Aorta (tissue), 5 donors: ENCODE data around the gene CLEC10A. TPM values are rescaled to one million over a fixed set of nuclear protein-coding genes. Genes with fewer than 3 reads are reported as not detected.
"Not testable (repeated sequence)": the region's sequence is repeated elsewhere in the genome, so short reads cannot be mapped to it uniquely, and the experiment has no call there.

Experiments
- ATAC-seq: fragments of 200-7000 bp; cut with Tn5 transposase; one replicate; pipeline ENCODE4 v1.9.1; 2022; ENCODE audit warnings: moderate library complexity; ENCODE audit not compliant: low FRiP score
- DNase-seq, 2 donors: peaks; one replicate each; pipeline ENCODE4 v3.0.0-alpha.2; 2020
- H3K27ac ChIP-seq, 2 donors: one replicate each; pipeline ENCODE4 v1.5.1; 2013; ENCODE audit warnings: low read length in 2 of 2, mild to moderate bottlenecking in 2 of 2, moderate library complexity in 2 of 2, control low read depth in 1 of 2, inconsistent platforms in 1 of 2, low read depth in 1 of 2
- H3K27me3 ChIP-seq, 2 donors: one replicate each; pipeline ENCODE4 v1.6.1; 2013; ENCODE audit warnings: control low read depth in 1 of 2, low read length in 1 of 2, mild to moderate bottlenecking in 1 of 2, moderate library complexity in 1 of 2; ENCODE audit not compliant: insufficient read depth in 2 of 2, control insufficient read depth in 1 of 2
- H3K36me3 ChIP-seq, 2 donors: one replicate each; pipeline ENCODE4 v1.6.1; 2013; ENCODE audit warnings: control low read depth in 1 of 2, low read length in 1 of 2, mild to moderate bottlenecking in 1 of 2; ENCODE audit not compliant: insufficient read depth in 2 of 2, control insufficient read depth in 1 of 2
- H3K4me1 ChIP-seq, 2 donors: one replicate each; pipeline ENCODE4 v1.6.1; 2013; ENCODE audit warnings: low read length in 2 of 2, control low read depth in 1 of 2, mild to moderate bottlenecking in 1 of 2, moderate library complexity in 1 of 2; ENCODE audit not compliant: insufficient read depth in 2 of 2, control insufficient read depth in 1 of 2
- H3K4me3 ChIP-seq, 2 donors: one replicate each; pipeline ENCODE4 v1.5.1; 2013; ENCODE audit warnings: low read length in 2 of 2, control low read depth in 1 of 2, mild to moderate bottlenecking in 1 of 2
- H3K9me3 ChIP-seq: one replicate; pipeline ENCODE4 v1.6.1; 2013; ENCODE audit warnings: mild to moderate bottlenecking, low read length; ENCODE audit not compliant: control insufficient read depth
- WGBS, 2 donors: extraction: QIAGEN DNeasy Blood & Tissue Kit; methylation state at CpG; one replicate each; pipeline ENCODE4 v1.1.7; 2013; 5-methylcytosine and 5-hydroxymethylcytosine counted together
- intact Hi-C, 2 donors: fragments of 100-400 bp; cut with DNase I; formaldehyde crosslinking; loops; one replicate each; pipeline versions ENCODE4 v1.14.2 to v1.15.0; 2022
- polyA plus RNA-seq, 2 donors: library from polyadenylated mRNA; stranded (reverse); fragments of 200-250 nt; gene quantifications; one replicate each; pipeline ENCODE4 v1.2.3, GENCODE V29; 2013
- total RNA-seq, 2 donors: library from RNA; stranded (reverse); fragmentation: NEBNext Ultra II Directional; extraction: Animal tissue kit (Norgen Biotek cat#: 25700); gene quantifications; one replicate each; pipeline ENCODE4 v1.2.1, GENCODE V29; 2021
- donor health status: healthy with polysubstance abuse.
- donor health status: Bipolar disorder and iron deficiency.
- donor health status: DM: no; HTN: no; CAD: no.
- donor health status: DM: no; HTN: no; CAD: no.
- donor health status: DM: yes; HTN: yes; CAD: no.

The CLEC10A gene
- total and polyA plus RNA-seq, 4 donors = 1.9 to 29.1 (median 5.0) TPM

- Histone ChIP-seq H3K9me3 (no peaks in the 10 kb centered on the region), H3K36me3 (no peaks in the 10 kb centered on the region), H3K27ac (no peak overlapping the region), H3K27me3 (no peaks in the 10 kb centered on the region), H3K4me1 (no peaks in the 10 kb centered on the region), H3K4me3 (no peak overlapping the region)
- 62 to 66% methylated on average over 6 of the region's 6 CpGs for WGBS, 2 donors
- no peak for ATAC-seq
- no peak for DNase-seq
- intact Hi-C loops = loop anchor here in 1 of 2 donors (10.0 kb wide), 1 partner anchor 247 kb away; the partner anchor contains the start of gene YBX2
Measured at GRCh38 chr17:7047566-7047965, 32.5 kb downstream of the CLEC10A start.

- H3K9me3 ChIP-seq, H3K27ac ChIP-seq, H3K4me3 ChIP-seq, H3K36me3 ChIP-seq, DNase-seq, ATAC-seq, H3K4me1 ChIP-seq, H3K27me3 ChIP-seq: not testable (repeated sequence)
- 13 to 17% methylated on average over 25 to 26 of the region's 26 CpGs for WGBS, 2 donors
- intact Hi-C loops = loop anchor here in 1 of 2 donors (10.0 kb wide), 1 partner anchor 248 kb away; the partner anchor contains the start of gene YBX2
Measured at GRCh38 chr17:7046725-7047397, 33.2 kb downstream of the CLEC10A start.

GRCh38 chr17:7046127-7046724 is 33.8 kb downstream of the CLEC10A start:
- intact Hi-C loops = loop anchor here in 1 of 2 donors (10.0 kb wide), 1 partner anchor 249 kb away; the partner anchor contains the start of gene YBX2
- DNase-seq (no peak), ATAC-seq (no peak)
- H3K4me3 ChIP-seq = no peak overlapping the region
- no peaks in the 10 kb centered on the region for H3K27me3 ChIP-seq
- WGBS, 2 donors = 10% methylated on average over 15 of the region's 15 CpGs
- no peak overlapping the region for H3K27ac ChIP-seq
- no peaks in the 10 kb centered on the region for H3K36me3 ChIP-seq
- no peaks in the 10 kb centered on the region for H3K4me1 ChIP-seq
- no peaks in the 10 kb centered on the region for H3K9me3 ChIP-seq

- Histone ChIP-seq H3K27ac (no peak overlapping the region), H3K9me3 (no peaks in the 10 kb centered on the region), H3K4me3 (no peak overlapping the region), H3K4me1 (no peaks in the 10 kb centered on the region), H3K27me3 (no peaks in the 10 kb centered on the region), H3K36me3 (no peaks in the 10 kb centered on the region)
- DNase-seq (no peak), ATAC-seq (no peak)
- intact Hi-C loops = loop anchor here in 1 of 2 donors (10.0 kb wide), 1 partner anchor 249 kb away; the partner anchor contains the start of gene YBX2
- WGBS, 2 donors = 19 to 20% methylated on average over 5 of the region's 5 CpGs
Measured at GRCh38 chr17:7045492-7046126, 34.4 kb downstream of the CLEC10A start.

- Histone ChIP-seq H3K4me3 (peak within 1 kb of the TSS; percentile 1 to 19), H3K27ac (no peak within 1 kb of the TSS), H3K4me1 (no peaks in the 10 kb centered on the region), H3K27me3 (no peaks in the 10 kb centered on the region), H3K9me3 (no peaks in the 10 kb centered on the region), H3K36me3 (no peaks in the 10 kb centered on the region)
- ATAC-seq (peak; percentile 64), DNase-seq (peak in 1 of 2 donors; percentile 87)
- intact Hi-C loops = loop anchor here in 1 of 2 donors (10.0 kb wide), 1 partner anchor 251 kb away; the partner anchor contains the start of gene YBX2
- 1% methylated on average over 56 to 58 of the region's 58 CpGs for WGBS, 2 donors
Measured at GRCh38 chr17:7043497-7044198, 36.4 kb downstream of the CLEC10A start, which contains the start of gene SLC16A11. TSS of gene SLC16A11 (minus strand) at chr17:7044092. CDS start at chr17:7043513, 579 bp downstream.

GRCh38 chr17:7043182-7043496 is 36.9 kb downstream of the CLEC10A start:
- no peak overlapping the region for H3K27ac ChIP-seq
- intact Hi-C loops = loop anchor here in 1 of 2 donors (10.0 kb wide), 1 partner anchor 252 kb away; the partner anchor contains the start of gene YBX2
- 5 to 6% methylated on average over 20 to 21 of the region's 21 CpGs for WGBS, 2 donors

GRCh38 chr17:7042501-7043181 is 37.4 kb downstream of the CLEC10A start:
- intact Hi-C loops = loop anchor here in 1 of 2 donors (10.0 kb wide), 1 partner anchor 252 kb away; the partner anchor contains the start of gene YBX2
- Histone ChIP-seq H3K4me1 (no peaks in the 10 kb centered on the region), H3K27me3 (no peaks in the 10 kb centered on the region), H3K36me3 (no peaks in the 10 kb centered on the region), H3K9me3 (no peaks in the 10 kb centered on the region), H3K27ac (no peak overlapping the region), H3K4me3 (no peak overlapping the region)
- DNase-seq (no peak), ATAC-seq (peak; percentile 29)
- WGBS, 2 donors = 14 to 22% methylated on average over 48 to 53 of the region's 53 CpGs

More at GRCh38 chr17:7043182-7043496, 36.9 kb downstream of the CLEC10A start:
- Histone ChIP-seq H3K4me1 (no peaks in the 10 kb centered on the region), H3K4me3 (peak overlapping the region in 1 of 2 donors; percentile 1), H3K36me3 (no peaks in the 10 kb centered on the region), H3K9me3 (no peaks in the 10 kb centered on the region), H3K27me3 (no peaks in the 10 kb centered on the region)
- ATAC-seq (peak; percentile 35), DNase-seq (no peak)
